ENCODE results near the gene ARHGEF7. TPM values are rescaled to one million over a fixed set of nuclear protein-coding genes. Genes with fewer than 3 reads are reported as not detected.

The ARHGEF7 gene
- total and polyA plus RNA-seq, 2 experiments from 2014 or later, result 23.6 to 58.9 TPM

DNA sequence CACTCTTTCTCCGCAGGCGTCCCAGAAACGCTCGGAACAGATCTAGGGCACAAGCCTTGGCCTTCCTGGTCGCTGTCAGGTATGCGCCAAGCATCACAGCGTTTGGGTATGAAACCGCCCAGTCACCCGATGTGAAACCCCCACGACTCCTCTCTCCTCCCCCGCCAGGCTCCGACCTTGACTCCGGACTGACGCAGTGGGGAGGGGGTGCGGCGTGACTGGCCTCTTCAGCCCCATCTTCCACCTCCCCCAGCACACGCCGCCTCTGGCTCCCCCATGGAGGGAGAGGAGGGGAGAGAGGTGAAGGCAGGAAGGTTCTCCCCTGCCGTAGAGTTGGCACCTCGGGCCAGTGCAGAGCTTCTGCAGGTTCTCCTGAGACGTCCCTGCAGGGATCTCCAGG, 22.0 kb upstream of the ARHGEF7 start:
- Mint-ChIP-seq H3K9me3 (no peaks in the 10 kb centered on the region; the same call in 2 of the 3 replicates), H3K27ac (no peak overlapping the region), H3K27me3 (ENCODE audit: insufficient read depth, low read depth, poor library complexity) (peaks cover 6% of the 10 kb centered on the region), H3K4me1 (peaks cover 5% of the 10 kb centered on the region; the same call in 2 of the 3 replicates), H3K4me3 (no peak overlapping the region), H3K36me3 (ENCODE audit: low read depth) (no peaks in the 10 kb centered on the region)
- ATAC-seq (no peak), DNase-seq (ENCODE audit: low spot score) (no peak)
- no peaks in the 10 kb centered on the region for H3K9me2 ChIP-seq (ENCODE audit: insufficient read depth)
- H3K27ac ChIP-seq (ENCODE audit: low read depth), result no peak overlapping the region
- H3K4me3 ChIP-seq, result no peak overlapping the region
- H3K4me1 ChIP-seq (ENCODE audit: insufficient read depth), result no peaks in the 10 kb centered on the region
- no peak overlapping the region for H3K4me2 ChIP-seq
- no peaks in the 10 kb centered on the region for H3K36me3 ChIP-seq (ENCODE audit: insufficient read depth)
- H3F3A ChIP-seq (replicated peaks; ENCODE audit: low read depth), result no peaks in the 10 kb centered on the region
- H3K27me3 ChIP-seq (ENCODE audit: insufficient read depth), result no peaks in the 10 kb centered on the region
- no peaks in the 10 kb centered on the region for H4K20me1 ChIP-seq (replicated peaks; ENCODE audit: insufficient read depth)
- TF ChIP-seq POLR2AphosphoS5 (IDR thresholded peaks at IDR 0.05; ENCODE audit: low read depth) (no peak), ZNF114 (CRISPR knock-in tag; IDR thresholded peaks at IDR 0.05) (no peak), CREB1 (CRISPR knock-in tag; IDR thresholded peaks at IDR 0.05; ENCODE audit: low read depth) (no peak), EZH2 (IDR thresholded peaks at IDR 0.05; ENCODE audit: low read depth, unreplicated experiment) (no peak), NANOG (IDR thresholded peaks at IDR 0.05; ENCODE audit: borderline replicate concordance) (no peak), ZNF462 (CRISPR knock-in tag; IDR thresholded peaks at IDR 0.05) (no peak), ZNF331 (CRISPR knock-in tag; IDR thresholded peaks at IDR 0.05; ENCODE audit: low read depth) (no peak), JUNB (IDR thresholded peaks at IDR 0.05; ENCODE audit: unreplicated experiment) (no peak), EZH2phosphoT487 (IDR thresholded peaks at IDR 0.05; ENCODE audit: unreplicated experiment) (no peak), STAT1 (IDR thresholded peaks at IDR 0.05; ENCODE audit: unreplicated experiment) (no peak)
- TF ChIP-seq, protein P1, sequence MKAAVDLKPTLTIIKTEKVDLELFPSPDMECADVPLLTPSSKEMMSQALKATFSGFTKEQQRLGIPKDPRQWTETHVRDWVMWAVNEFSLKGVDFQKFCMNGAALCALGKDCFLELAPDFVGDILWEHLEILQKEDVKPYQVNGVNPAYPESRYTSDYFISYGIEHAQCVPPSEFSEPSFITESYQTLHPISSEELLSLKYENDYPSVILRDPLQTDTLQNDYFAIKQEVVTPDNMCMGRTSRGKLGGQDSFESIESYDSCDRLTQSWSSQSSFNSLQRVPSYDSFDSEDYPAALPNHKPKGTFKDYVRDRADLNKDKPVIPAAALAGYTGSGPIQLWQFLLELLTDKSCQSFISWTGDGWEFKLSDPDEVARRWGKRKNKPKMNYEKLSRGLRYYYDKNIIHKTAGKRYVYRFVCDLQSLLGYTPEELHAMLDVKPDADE (IDR thresholded peaks at IDR 0.05), result no peak
- TF ChIP-seq, protein P2, sequence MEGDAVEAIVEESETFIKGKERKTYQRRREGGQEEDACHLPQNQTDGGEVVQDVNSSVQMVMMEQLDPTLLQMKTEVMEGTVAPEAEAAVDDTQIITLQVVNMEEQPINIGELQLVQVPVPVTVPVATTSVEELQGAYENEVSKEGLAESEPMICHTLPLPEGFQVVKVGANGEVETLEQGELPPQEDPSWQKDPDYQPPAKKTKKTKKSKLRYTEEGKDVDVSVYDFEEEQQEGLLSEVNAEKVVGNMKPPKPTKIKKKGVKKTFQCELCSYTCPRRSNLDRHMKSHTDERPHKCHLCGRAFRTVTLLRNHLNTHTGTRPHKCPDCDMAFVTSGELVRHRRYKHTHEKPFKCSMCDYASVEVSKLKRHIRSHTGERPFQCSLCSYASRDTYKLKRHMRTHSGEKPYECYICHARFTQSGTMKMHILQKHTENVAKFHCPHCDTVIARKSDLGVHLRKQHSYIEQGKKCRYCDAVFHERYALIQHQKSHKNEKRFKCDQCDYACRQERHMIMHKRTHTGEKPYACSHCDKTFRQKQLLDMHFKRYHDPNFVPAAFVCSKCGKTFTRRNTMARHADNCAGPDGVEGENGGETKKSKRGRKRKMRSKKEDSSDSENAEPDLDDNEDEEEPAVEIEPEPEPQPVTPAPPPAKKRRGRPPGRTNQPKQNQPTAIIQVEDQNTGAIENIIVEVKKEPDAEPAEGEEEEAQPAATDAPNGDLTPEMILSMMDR (conservative IDR thresholded peaks at IDR 0.05; ENCODE audit: low read depth in 2 of 2), result no peak
- TF ChIP-seq, protein P3, sequence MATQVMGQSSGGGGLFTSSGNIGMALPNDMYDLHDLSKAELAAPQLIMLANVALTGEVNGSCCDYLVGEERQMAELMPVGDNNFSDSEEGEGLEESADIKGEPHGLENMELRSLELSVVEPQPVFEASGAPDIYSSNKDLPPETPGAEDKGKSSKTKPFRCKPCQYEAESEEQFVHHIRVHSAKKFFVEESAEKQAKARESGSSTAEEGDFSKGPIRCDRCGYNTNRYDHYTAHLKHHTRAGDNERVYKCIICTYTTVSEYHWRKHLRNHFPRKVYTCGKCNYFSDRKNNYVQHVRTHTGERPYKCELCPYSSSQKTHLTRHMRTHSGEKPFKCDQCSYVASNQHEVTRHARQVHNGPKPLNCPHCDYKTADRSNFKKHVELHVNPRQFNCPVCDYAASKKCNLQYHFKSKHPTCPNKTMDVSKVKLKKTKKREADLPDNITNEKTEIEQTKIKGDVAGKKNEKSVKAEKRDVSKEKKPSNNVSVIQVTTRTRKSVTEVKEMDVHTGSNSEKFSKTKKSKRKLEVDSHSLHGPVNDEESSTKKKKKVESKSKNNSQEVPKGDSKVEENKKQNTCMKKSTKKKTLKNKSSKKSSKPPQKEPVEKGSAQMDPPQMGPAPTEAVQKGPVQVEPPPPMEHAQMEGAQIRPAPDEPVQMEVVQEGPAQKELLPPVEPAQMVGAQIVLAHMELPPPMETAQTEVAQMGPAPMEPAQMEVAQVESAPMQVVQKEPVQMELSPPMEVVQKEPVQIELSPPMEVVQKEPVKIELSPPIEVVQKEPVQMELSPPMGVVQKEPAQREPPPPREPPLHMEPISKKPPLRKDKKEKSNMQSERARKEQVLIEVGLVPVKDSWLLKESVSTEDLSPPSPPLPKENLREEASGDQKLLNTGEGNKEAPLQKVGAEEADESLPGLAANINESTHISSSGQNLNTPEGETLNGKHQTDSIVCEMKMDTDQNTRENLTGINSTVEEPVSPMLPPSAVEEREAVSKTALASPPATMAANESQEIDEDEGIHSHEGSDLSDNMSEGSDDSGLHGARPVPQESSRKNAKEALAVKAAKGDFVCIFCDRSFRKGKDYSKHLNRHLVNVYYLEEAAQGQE (IDR thresholded peaks at IDR 0.05; ENCODE audit: unreplicated experiment), result no peak
- H2AFZ ChIP-seq, result peak overlapping the region; percentile 18; the same call in 1 of the 2 replicates
- H3K79me2 ChIP-seq (replicated peaks; ENCODE audit: insufficient read depth), result no peaks in the 10 kb centered on the region

Data from GM23338 (cell line).